ENCODE results near the gene VWA1.
"Not testable (repeated sequence)": the region's sequence is repeated elsewhere in the genome, so short reads cannot be mapped to it uniquely, and the experiment has no call there.

Gene VWA1

GRCh38 chr1:1406101-1406820 is 29.2 kb upstream of the VWA1 start:
- no peak for DNase-seq

DNA sequence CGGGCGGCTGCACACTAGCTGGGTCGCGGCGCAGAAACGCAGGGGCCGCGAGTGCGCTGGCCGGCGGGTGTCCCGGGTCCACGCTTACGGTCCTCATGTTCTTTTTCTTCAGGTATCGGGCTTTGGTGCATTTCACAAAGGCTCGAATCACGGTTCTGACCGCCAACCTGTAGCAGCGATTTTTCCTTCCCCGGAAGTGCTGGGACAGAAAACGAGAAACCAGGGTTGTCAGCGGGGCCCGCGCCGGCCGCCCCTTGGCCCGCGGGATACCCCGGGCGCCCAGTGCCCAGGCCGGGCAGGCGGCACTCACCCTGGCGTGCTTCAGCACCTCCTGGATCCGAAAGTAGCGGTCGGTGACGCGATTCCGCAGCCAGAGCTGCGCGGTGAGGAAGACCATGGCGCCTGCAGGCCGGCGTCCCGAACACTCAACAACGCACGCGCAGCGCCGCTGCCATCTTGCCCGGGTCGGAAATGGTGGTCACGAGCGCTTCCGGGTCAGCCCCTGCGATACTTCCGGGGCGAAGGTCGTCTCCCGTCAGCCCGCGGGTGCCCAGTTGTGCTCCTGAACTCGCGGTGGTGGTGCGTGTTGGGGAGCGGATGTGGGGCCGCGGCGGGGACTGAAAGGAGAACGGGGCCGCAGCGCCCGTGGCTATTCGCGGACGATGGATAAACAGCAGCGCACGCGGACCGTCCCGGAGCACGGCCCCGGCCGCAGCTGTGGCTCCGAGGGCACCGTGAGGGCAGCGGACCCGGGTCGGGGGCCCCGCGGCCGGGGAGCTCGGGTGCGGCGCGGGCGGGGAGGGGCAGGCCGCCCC is 28.5 kb upstream of the VWA1 start, which contains the start of gene MRPL20:
Gene MRPL20, minus strand, starts transcription at position 473 of the 815 bp plus-strand sequence. Its CDS starts 76 bp downstream, at position 397.
- DNase-seq: peak; percentile 78

DNA sequence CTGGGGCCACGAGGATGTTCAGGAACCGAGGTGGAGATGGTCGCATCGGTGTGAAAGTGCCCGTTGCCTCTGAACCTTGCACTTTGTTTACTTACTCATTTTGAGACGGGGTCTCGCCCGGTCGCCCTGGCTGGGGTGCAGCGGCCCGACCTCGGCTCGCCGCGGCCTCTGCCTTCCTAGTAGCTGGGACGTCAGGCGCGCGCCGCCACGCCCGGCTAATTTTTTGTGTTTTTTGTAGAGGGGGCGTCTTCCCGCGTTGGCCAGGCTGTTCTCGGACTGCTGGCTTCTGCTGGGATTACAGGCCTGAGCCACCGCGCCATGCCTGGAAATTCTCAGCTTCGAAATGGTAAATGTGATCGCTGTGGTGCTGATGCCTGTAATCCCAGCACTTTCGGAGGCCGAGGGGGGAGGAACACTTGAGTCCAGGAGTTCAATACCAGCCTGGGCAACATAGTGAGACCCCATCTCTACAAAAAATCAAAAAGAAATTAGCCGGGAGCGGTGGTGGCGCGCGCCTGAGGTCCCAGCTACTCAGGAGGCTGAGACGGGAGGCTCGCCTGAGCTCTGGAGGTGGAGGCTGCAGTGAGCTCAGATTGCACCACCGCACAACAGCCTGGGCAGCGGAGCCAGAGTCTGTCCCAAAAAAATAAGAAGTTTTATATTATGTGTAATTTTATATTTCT is 27.7 kb upstream of the VWA1 start:
- no peak for DNase-seq

DNA sequence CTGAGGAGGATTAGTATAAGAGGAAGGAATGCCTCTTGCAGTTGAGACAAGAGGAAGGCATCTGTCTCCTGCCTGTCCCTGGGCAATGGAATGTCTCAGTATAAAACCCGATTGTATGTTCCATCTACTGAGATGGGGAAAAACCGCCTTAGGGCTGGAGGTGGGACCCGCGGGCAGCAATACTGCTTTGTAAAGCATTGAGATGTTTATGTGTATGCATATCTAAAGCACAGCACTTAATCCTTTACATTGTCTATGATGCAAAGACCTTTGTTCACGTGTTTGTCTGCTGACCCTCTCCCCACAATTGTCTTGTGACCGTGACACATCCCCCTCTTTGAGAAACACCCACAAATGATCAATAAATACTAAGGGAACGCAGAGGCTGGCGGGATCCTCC is 25.3 kb upstream of the VWA1 start:
- not testable (repeated sequence) for DNase-seq

- no peak for DNase-seq
These were observed 23.9 kb upstream of the VWA1 start for GRCh38 chr1:1411626-1412025.

GRCh38 chr1:1412311-1412902 is 23.1 kb upstream of the VWA1 start:
- DNase-seq: not testable (repeated sequence)

- DNase-seq: no peak
These were observed 19.7 kb upstream of the VWA1 start for GRCh38 chr1:1415751-1416150.

GRCh38 chr1:1417396-1417795 is 18.1 kb upstream of the VWA1 start:
- not testable (repeated sequence) for DNase-seq

DNA sequence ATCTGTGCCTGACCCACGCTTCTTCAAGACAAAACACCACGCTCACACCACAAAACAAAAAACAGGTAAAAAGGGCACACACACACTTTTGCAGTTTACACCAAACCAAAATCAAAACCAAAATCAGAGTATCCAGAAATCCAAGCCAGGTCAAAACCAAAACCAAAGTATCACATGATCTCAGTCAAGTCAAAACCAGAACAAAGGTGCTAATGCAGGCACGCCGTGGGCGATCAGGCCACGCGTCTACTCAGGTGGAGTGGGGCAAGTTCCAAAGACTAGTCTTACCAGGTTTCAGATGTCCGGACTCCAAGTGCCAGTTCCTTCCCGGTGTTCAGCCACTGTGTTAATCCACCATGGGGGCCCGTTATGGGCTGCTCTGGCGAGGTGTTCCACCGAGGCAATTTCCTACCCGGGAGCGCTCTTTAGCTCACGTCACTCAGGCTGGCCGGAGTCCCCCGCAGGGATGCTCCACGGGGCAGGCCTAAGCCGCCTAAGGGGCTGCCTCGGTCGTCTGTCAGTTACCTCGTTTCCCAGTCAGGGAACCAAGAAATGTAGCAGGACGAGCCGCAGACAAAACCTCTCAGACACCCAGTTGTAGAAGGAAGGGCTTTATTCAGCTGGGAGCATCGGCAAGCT is 17.5 kb upstream of the VWA1 start:
- not testable (repeated sequence) for DNase-seq

- DNase-seq: no peak
These were observed 16.8 kb upstream of the VWA1 start for GRCh38 chr1:1418464-1419362.

DNA sequence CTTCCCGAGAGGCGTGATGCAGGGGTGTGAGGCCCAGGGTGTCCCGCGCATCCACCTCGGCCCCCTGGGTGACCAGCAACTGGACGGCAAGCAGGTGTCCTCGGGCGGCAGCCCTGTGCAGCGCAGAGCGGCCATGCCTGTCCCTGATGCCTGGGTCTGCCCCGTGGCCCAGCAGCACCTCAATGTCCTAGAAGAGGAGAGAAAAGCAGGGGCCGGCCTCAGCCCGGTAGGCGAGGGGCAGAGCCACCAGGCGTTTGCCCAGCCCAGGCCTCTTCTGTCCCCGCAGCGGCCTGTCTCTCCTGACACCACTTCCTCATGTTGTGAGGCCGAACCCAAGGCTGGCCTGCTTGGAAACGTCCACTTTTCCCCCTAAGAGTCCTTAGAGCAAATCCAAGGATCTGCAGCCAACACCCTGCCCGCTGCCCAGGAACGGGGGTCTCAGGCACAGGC is 16.1 kb upstream of the VWA1 start:
- DNase-seq: no peak

DNA sequence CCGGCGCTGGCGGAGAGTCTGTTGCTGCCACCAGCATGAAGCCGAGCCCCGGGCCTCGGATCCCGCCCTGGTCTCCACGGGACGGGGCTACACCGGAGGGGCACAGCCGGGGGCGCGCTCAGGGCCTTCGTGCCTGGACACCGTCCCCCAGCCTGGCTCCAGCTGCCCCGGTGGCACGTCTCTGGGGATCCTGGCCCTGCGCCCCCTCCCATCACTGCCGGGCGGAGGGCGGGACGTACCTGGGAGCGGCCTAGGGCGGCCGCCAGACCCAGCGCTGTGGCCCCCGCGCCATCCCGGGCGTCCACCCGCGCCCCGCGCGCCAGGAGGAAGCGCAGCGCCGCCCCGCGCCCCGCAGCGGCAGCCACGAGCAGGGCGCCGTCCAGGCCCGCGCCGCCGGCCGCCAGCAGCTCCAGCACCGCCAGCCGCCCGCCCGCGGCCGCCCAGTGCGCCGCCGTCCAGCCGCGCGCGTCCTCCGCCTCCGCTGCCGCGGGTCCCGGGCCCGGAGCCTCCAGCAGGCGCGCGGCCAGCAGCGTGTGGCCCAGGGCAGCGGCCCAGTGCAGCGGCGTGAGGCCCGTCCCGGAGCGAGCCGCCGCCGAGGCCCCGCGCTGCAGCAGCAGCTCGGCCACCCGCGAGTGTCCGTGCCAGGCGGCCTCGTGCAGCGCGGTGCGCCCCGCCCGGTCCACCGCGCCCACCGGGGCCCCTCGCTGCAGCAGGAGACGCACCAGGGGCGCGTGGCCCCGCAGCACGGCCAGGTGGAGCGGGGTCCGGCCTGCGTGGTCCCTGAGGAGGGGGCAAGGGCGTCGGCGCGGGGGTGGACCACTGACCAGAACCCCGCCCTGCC is 15.5 kb upstream of the VWA1 start:
- DNase-seq: no peak

DNA sequence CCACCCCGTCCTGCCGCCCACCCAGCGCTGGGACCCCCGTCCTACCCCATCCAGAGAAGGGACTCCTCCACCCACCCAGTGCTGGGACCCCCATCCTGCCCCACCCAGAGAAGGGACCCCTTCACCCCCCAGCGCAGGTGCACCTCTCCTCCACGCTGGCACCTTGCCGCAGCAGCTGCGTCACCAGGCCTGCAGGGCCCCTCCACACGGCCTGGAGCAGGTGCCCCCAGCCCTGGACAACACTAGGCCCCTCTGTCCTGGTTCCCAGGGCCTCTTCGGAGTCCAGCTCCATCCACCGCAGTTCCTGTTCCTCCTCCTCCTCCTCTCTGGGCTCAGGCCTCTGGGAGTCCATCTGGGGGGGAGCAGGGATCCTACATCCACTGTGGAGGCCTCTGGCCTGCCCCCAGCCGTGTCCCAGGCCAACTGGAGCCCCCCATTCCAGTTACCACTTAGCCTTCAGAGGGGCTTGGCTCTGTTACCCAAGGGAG is 14.8 kb upstream of the VWA1 start:
- DNase-seq: no peak

GRCh38 chr1:1421147-1421906 is 14.2 kb upstream of the VWA1 start, which contains the start of gene ANKRD65:
TSS of gene ANKRD65 (minus strand) at chr1:1421276. CDS start at chr1:1421005, 271 bp downstream.
- no peak for DNase-seq

DNA sequence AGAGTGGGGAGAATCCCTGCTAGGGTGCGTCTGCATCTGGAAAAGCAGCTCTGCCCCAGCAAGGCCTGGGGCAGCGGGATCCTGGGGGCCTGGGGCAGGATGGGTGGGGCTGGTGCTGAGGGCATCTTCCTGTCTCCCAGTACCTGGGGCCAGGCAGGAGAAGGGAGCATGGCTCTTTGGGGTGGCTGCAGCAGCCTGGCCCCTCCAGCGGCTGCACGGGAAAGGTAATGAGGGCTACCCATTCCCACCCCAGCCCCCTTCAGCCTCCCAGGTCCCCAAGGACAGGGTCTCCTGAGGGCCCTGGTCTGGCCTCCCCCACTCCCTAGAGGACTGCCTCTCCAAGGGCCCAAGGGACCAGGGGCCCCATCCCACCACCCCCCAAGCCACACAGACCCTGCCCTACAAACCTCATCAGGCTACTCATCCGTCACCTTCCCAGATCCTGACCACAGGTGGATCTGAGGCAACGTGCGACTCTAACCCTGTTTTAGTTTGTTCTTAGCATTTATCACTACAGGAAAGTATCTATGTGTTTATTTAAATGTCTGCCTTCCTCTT is 13.5 kb upstream of the VWA1 start:
- no peak for DNase-seq

GRCh38 chr1:1422465-1423244 is 12.8 kb upstream of the VWA1 start:
- DNase-seq: no peak

GRCh38 chr1:1423245-1423597 is 12.3 kb upstream of the VWA1 start:
- DNase-seq: no peak

GRCh38 chr1:1424707-1425106 is 10.8 kb upstream of the VWA1 start:
- DNase-seq: no peak

DNA sequence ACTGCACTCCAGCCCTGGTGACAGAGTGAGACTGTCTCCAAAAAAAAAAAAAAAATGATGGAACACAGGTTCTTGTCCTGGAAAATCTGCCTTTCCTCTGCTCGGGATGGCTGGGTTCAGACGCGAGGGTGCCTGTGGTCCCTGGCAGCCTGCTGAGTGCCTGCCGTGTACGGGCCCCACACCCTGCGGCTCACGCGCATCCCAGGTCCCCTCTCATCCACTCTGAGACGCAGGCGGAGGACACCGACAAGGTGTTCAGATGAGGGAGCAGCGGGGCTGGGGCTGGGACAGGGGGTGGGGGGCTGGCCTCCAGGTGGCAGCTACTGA is 10.1 kb upstream of the VWA1 start:
- DNase-seq: no peak
